Left lung (tissue), 10 donors: ENCODE measurements around the gene GRIP2. TPM values are rescaled to one million over a fixed set of nuclear protein-coding genes. Genes with fewer than 3 reads are reported as not detected.

Experiments
- ATAC-seq: fragments of 200-7000 bp; cut with Tn5 transposase; one replicate; pipeline ENCODE4 v1.9.1; 2020; ENCODE audit warnings: moderate library complexity
- DNase-seq, 4 donors: peaks; one replicate each; pipeline ENCODE4 v3.0.0-alpha.2; 2013 to 2020
- H3K27ac ChIP-seq, 2 donors: fragments of 200-600 bp; sonication (generic) in 1 of 2; one replicate each; pipeline versions ENCODE4 v1.5.0 to v1.8.0; 2020 to 2021
- H3K27me3 ChIP-seq, 2 donors: fragments of 200-600 bp; sonication (generic) in 1 of 2; one replicate each; pipeline versions ENCODE4 v1.5.0 to v1.8.0; 2020 to 2021
- H3K36me3 ChIP-seq, 2 donors: fragments of 200-600 bp; sonication (generic) in 1 of 2; one replicate each; pipeline versions ENCODE4 v1.5.0 to v1.8.0; 2020 to 2021
- H3K4me1 ChIP-seq, 2 donors: fragments of 200-600 bp; one replicate each; pipeline ENCODE4 v1.8.0; 2021
- H3K4me3 ChIP-seq, 2 donors: fragments of 200-600 bp; sonication (generic) in 1 of 2; one replicate each; pipeline versions ENCODE4 v1.5.0 to v1.8.0; 2020 to 2021; ENCODE audit warnings: mild to moderate bottlenecking in 1 of 2
- H3K9me3 ChIP-seq, 2 donors: fragments of 200-600 bp; sonication (generic) in 1 of 2; one replicate each; pipeline versions ENCODE4 v1.5.0 to v1.8.0; 2020 to 2021
- CTCF ChIP-seq, 2 donors: fragments of 200-600 bp; sonication (generic) in 1 of 2; IDR thresholded peaks; one replicate each; pipeline versions ENCODE4 v1.5.0 to v1.8.0; 2021; ENCODE audit warnings: antibody characterized with exemption in 2 of 2
- intact Hi-C, 2 donors: fragments of 100-400 bp; cut with DNase I; formaldehyde crosslinking; loops; one replicate each; pipeline versions ENCODE4 v1.11.2 to v1.14.2; 2022
- polyA plus RNA-seq, 6 donors: library from polyadenylated mRNA; unstranded; fragments of 120-200 nt; gene quantifications; one replicate each; pipeline ENCODE4 v1.2.1, GENCODE V29; 2013; ENCODE audit not compliant: insufficient read length in 6 of 6
- total RNA-seq, 2 donors: library from RNA; stranded (reverse); fragmentation: NEBNext Ultra II Directional; extraction: Animal tissue kit (Norgen Biotek cat#: 25700); gene quantifications; one replicate each; pipeline ENCODE4 v1.2.1, GENCODE V29; 2021
- donor health status: DM: no; HTN: yes; CAD: no.
- donor health status: DM: no; HTN: no; CAD: no.

GRIP2 gene
- total and polyA plus RNA-seq, 8 donors, result 0.31 to 1.9 (median 1.1) TPM

GRCh38 chr3:14562121-14562890, 22.2 kb upstream of the GRIP2 start:
- intact Hi-C loops, result no loop called here
- ATAC-seq, result no peak

GRCh38 chr3:14561051-14561960, 21.2 kb upstream of the GRIP2 start:
- no peaks in the 10 kb centered on the region for H3K36me3 ChIP-seq
- no peak for DNase-seq
- H3K4me3 ChIP-seq, result no peak overlapping the region
- no peaks in the 10 kb centered on the region for H3K9me3 ChIP-seq
- H3K4me1 ChIP-seq, result no peaks in the 10 kb centered on the region
- intact Hi-C loops, result no loop called here
- H3K27ac ChIP-seq, result no peak overlapping the region
- no peak for ATAC-seq
- no peak for TF ChIP-seq CTCF (IDR thresholded peaks at IDR 0.05)
- peaks cover 0 to 66% of the 10 kb centered on the region in 2 donors for H3K27me3 ChIP-seq

More at GRCh38 chr3:14562121-14562890, 22.2 kb upstream of the GRIP2 start:
- no peak overlapping the region for H3K27ac ChIP-seq
- H3K9me3 ChIP-seq, result no peaks in the 10 kb centered on the region
- DNase-seq, result peak in 2 of 4 donors; percentile 45 to 67
- no peak overlapping the region for H3K4me3 ChIP-seq
- H3K4me1 ChIP-seq, result no peaks in the 10 kb centered on the region
- TF ChIP-seq CTCF (IDR thresholded peaks at IDR 0.05), result no peak
- H3K36me3 ChIP-seq, result no peaks in the 10 kb centered on the region
- peaks cover 0 to 59% of the 10 kb centered on the region in 2 donors for H3K27me3 ChIP-seq

GRCh38 chr3:14560110-14560509, 20.0 kb upstream of the GRIP2 start:
- Histone ChIP-seq H3K27ac (no peak overlapping the region), H3K9me3 (no peaks in the 10 kb centered on the region), H3K4me1 (no peaks in the 10 kb centered on the region), H3K27me3 (peaks cover 0 to 67% of the 10 kb centered on the region in 2 donors), H3K4me3 (no peak overlapping the region), H3K36me3 (no peaks in the 10 kb centered on the region)
- no peak for DNase-seq
- intact Hi-C loops, result no loop called here
- no peak for TF ChIP-seq CTCF (IDR thresholded peaks at IDR 0.05)
- no peak for ATAC-seq

GRCh38 chr3:14558029-14558428, 17.9 kb upstream of the GRIP2 start:
- ATAC-seq (no peak), DNase-seq (no peak)
- no peak for TF ChIP-seq CTCF (IDR thresholded peaks at IDR 0.05)
- H3K4me1 ChIP-seq, result no peaks in the 10 kb centered on the region
- no peaks in the 10 kb centered on the region for H3K36me3 ChIP-seq
- intact Hi-C loops, result no loop called here
- H3K4me3 ChIP-seq, result no peak overlapping the region
- H3K27me3 ChIP-seq, result peaks cover 0 to 65% of the 10 kb centered on the region in 2 donors
- H3K9me3 ChIP-seq, result no peaks in the 10 kb centered on the region
- no peak overlapping the region for H3K27ac ChIP-seq

GRCh38 chr3:14555835-14556234, 15.7 kb upstream of the GRIP2 start:
- no peak overlapping the region for H3K4me3 ChIP-seq
- intact Hi-C loops, result no loop called here
- H3K27ac ChIP-seq, result no peak overlapping the region
- no peaks in the 10 kb centered on the region for H3K9me3 ChIP-seq
- no peak for TF ChIP-seq CTCF (IDR thresholded peaks at IDR 0.05)
- peaks cover 0 to 60% of the 10 kb centered on the region in 2 donors for H3K27me3 ChIP-seq
- peak; percentile 88 for ATAC-seq
- peak in 1 of 4 donors; percentile 24 for DNase-seq
- H3K4me1 ChIP-seq, result no peaks in the 10 kb centered on the region
- H3K36me3 ChIP-seq, result no peaks in the 10 kb centered on the region
